HG03439 (cell line): Measurements from ENCODE around the gene PCYOX1L.
"Not testable (repeated sequence)": the region's sequence is repeated elsewhere in the genome, so short reads cannot be mapped to it uniquely, and the experiment has no call there.

Source experiments
- ATAC-seq: cut with Tn5 transposase; IDR thresholded peaks from one replicate; pipeline ENCODE4 v1.9.1; 2021; ENCODE audit warnings: mild to moderate bottlenecking, moderate library complexity; ENCODE audit not compliant: unreplicated experiment

The PCYOX1L gene

DNA sequence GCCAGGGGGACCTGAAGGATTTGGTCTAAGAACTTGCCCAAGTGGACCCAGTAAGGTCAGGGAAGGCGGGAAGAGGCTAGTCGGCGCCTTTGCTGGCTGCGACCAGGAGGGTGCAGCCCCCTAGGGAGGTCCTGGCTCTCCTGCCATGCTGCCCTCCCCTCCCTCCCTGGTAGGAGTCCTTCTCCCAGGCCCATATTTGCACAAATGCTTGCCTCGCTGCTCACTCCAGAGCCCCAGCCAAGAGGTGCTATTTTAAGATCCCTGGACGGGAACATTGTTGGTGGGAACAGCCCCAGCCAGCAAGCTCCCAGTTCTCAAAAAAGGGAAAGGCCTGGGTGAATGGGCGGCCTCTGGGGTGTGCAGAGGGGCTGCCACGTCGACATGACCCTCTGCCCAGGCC lies 25.6 kb downstream of the PCYOX1L start:
- no peak for ATAC-seq

DNA sequence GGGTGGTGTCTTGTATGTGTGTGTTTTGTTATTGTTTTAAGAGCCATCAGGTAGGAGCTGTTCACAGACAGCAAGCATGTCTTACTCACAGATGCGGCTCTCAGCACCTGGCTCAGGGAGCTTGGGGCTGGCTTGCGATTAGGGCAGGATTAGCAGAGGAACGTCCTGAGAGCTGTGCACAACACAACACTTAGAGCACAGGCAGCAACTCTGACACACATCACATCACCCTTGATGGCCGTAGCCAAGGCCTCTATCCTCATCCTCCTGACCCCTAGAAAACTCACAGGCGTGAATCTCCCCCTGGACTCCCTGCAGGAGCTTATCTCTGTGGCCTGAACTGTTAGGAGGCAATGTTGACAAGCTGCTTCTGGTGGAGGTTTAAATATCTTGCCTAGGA lies 28.3 kb downstream of the PCYOX1L start:
- no peak for ATAC-seq

DNA sequence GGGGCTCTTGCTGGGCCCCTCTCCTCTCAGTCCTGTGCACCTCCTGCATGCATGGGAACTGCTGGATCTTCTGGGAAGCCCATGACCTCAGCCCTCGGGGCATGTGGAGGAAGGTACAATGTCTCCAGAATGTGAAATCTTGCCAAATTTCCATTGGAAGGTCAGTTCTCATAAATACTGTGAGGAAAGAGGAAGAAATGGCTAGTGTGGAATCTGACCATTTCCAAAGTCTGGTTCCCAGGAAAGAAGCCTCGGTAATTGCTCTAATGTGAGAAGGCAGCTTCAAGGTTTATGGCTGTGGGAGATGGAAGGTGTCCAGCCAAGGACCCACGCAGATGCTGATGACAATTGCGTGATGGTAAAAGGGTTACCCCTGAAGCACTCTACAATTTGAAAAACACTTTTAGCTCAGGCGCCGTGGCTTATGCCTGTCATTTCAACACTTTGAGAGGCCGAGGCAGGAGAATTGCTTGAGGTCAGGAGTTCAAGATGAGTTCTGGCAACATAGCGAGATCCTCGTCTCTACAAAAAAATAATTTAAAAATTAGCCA lies 29.3 kb downstream of the PCYOX1L start:
- no peak for ATAC-seq

DNA sequence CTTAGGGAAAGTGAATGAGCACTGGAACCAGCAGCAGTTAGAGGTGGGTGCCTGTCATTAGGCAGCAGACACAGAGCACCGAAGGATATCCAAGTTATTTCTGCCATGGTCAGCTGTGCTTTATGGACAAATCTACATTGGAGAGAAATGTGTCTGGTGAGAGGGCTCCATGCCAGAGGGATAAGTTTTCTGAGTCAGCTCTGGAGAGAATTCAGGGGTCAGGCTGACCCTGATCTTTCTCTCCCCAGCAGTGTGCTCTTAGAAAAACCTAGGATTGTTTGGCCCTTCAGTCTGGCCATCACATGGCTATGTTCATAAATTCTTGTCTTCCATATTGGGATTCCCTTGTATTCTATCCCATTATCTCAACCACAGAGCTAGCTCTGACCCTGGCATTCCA lies 30.1 kb downstream of the PCYOX1L start:
- ATAC-seq, result no peak

DNA sequence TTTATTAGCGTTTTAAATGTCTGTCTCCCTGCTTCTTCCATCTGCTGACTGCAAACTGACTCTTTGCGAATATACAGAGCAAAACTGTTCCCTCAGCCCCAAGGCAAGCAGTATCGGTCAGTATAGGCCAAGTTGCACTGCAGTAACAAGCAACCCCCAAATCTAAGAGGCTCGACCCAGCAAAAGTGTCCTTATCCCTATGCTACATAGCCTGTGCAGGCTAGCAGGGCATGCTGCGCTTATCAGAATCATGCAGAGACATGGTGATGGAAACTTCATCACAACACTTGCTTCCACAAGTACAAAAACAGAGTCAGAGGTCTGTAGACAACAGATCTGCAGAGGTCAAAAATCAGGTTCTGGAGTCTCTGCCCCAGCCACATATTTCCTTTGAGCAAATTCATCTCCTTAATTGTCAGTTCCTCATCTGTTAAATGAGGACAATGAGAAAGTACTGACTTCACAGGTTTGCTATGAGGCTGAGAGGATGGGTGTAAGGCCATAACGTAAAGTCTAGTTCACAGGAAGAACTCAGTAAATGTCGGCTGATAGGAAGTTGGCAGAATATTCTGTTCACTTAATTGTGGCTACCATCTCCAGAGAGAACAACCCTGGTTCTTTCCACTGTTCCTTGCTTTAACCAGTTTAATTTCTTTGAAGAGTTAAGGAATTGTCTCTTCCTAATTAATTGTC lies 30.8 kb downstream of the PCYOX1L start:
- no peak for ATAC-seq

DNA sequence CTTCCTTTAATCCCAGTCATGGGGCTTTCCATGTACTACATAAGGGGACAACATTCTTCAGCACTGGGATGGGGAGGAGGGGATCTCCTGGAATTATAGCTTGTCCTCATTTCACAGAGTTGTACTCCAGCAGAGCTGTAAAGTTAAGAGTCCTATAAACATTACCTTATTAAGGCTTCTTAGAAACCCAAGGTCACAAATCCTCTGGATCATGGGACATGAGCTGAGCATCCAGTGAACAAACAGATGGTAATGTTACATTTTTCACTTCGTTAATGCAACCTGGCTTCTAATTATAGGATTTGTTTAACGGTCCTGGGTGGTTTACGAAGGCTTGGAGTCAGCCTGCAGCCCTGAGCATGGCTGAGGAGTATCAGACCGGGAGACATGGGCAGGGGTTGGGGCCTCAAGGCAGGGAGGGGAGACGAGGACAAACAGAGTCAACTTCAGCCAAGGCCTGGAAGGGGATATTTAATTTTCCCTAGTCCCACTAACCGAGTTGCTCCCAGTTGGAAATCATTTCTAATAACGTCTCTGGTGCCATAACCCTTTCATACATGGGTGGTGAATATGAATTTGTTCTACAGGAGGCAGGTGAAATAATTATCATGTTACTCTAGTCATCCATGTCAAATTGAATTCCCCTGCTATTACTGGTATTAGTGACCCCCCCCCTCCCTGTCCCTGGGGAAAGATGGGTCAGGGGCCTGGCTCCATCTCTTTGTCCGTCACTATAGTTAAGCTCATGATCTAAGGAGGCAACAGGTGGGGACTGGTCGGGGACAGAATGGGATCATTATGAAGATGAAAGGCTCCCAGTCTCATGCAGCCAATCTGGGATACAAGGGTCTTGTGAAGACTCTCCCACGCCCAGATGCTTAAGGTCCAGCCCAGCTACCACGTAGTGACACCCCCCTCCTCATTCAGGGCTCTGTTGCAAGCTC lies 32.0 kb downstream of the PCYOX1L start:
- ATAC-seq, result no peak

DNA sequence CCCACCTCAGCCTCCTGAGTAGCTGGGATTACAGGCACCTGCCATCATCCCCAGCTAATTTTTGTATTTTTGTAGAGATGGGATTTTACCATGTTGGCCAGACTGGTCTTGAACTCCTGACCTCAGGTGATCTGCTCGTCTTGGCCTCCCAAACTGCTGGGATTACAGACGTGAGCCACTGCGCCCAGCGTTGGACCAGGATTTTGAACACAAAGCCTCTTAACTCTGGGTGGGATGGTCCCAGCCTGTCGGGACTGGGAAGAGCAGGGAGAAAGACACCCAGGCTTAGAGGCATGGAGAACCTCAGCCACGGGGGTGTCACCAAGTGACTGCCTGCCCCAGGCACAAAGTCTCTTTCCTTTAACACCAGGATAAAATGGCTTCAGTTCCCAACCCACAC lies 33.2 kb downstream of the PCYOX1L start:
- not testable (repeated sequence) for ATAC-seq

DNA sequence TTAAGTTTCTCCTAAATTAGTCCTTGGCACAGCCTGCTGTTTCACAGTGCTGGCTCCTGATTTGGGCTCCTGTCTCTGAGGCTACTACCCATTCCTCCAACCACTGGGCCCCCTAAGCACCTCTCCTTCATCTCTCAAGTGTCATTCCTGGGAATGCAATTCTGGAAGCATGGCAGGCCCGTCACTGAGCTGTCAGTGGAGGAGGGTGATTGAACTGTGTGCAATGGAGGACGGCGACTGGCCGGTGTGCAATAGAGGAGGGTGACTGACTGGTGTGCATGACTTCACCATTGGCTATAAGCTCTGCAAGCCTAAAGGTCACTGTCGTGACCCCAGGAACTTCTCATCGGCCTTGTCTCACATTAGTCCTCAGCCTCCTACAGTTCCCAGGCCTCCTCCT lies 33.7 kb downstream of the PCYOX1L start:
- no peak for ATAC-seq

DNA sequence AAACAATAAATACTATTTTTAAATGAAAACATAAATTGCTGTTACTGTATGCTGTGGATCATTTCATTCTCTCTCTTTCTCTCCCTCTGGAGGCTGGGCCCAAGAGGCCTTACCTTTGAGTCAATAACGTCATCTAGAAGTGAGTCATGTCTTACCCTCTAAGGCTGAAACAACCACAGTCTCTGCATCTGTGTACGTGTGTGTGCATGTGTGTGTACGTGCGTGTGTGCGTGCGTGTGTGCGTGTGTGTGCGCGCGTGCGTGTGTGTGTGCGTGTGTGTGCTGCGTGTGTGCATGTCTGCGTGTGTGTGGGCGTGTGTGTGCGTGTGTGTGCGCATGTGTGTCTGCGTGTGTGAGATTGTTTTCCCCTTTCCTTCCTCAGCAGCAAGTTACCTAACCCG lies 34.9 kb downstream of the PCYOX1L start:
- no peak for ATAC-seq

DNA sequence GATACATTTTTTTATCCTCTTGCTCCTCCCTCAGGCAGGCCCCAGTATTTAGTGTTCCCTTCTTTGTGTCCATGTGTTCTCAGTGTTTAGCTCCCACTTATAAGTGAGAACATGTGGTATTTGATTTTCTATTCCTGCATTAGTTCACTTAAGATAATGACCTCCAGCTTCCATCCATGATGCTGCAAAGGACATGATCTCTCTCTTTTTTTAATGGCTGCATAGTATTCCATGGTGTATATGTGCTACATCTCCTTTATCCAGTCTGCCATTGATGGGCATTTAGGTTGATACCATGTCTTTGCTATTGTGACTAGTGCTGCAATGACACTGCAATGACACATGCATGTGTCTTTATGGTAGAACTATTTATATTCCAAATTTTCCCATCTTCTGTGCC lies 37.1 kb downstream of the PCYOX1L start:
- not testable (repeated sequence) for ATAC-seq

DNA sequence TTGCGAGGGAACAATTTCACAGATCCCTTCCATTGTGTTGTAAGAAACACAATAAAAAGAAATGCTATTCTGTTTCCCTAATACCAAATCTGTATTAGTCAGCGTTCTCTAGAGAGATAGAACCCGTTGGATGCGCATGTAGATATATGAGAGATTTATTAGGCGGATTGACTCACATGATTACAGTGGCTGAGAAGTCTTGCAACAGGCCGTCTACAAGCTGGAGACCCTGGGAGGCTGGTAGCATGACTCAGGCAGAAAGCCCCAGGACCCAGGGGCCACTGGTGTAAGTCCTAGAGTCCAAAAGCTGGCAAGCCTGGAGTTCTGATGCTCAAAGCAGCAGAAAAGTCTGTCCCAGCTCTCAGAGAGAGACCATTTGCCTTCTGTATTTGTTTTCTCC lies 39.7 kb downstream of the PCYOX1L start:
- no peak for ATAC-seq

DNA sequence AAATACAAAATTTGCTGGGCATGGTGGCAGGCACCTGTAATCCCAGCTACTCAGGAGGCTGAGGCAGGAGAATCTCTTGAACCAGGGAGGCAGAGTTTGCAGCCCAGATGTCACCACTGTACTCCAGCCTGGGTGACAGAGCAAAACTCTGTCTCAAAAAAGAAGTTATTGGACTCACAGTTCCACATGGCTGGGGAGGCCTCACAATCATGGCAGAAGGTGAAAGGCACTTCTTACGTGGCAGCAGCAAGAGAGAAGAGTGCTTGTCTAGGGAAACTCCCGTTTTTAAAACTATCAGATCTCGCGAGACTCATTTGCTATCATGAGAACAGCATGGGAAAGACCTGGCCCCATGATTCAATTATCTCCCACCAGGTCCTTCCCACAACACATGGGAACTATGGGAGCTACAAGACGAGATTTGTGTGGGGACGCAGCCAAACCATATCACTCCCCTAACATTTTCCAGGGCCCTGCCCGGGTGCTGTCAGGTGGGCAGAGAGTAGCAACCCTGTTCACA lies 41.0 kb downstream of the PCYOX1L start:
- ATAC-seq, result not testable (repeated sequence)

DNA sequence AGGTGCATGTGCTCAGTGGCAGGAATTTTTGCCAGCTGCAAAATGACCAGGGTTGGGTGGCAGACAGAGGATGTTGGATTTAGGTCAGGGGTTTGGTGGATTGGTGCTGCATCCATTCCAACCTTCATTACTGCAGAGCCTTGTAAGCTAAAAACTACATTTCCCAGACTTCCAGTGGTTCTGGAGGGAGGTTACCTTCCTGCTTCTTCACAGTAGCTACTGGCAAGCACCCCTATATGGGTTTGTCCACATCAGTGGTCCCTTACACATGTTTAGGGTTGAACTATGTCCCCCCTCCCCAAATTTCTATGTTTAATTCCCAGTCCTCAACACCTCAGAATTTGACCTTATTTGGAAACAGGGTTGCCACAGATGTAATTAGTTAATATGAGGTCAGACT lies 41.9 kb downstream of the PCYOX1L start:
- no peak for ATAC-seq

DNA sequence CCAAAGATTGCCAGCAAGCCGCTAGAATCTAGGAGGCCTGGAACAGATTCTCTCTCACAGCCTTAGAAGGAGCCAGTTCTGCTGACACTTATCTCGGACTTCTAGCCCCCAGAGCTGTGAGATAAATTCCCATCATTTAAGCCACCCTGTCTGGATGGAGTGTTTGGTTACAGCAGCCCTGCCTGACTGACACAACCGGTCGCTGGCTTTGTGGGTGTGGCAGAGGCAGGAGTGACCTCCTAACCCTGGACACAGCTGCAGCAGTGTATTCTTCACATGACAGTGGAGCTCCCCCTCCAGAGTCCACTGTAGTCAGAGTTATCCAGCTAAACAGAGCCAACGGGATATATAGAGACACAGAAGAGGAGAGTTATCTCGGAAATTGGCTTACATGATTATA lies 42.5 kb downstream of the PCYOX1L start:
- no peak for ATAC-seq

DNA sequence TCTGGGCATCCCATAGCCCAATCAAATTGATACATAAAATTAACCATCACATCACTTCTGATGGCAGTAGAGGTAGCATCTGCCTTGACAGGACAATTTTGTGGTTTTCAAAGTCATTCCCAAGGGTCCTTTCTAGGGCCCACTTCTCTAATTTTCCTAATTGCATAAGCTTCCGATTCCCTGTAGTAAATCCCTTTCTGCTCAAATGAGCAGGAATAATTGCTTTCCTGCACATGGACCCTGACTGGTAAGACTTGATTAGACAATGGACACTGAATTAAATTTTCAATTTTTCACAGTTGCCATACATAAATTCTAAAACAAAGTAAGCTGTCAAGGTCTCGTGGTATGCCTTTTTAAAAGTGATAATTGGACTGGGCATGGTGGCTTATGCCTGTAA lies 43.2 kb downstream of the PCYOX1L start:
- no peak for ATAC-seq

DNA sequence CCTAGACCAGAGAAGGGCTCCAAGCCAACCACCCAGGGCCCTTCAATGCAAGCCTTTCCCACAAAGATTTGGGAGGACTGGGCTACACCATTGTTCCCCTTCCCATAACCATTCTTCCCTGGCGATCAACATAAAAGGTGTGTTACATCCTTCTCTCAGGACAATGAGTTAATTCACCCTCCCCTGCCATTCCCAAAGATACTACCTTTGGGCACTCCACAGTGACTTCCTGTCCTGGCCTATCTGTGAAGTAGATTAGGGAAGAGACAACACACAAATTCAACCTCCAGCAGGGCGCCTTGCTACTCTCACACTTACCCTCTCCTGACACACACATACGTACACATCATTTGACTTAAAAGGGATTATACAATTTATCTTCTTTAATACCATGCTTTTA lies 44.4 kb downstream of the PCYOX1L start:
- ATAC-seq, result no peak

DNA sequence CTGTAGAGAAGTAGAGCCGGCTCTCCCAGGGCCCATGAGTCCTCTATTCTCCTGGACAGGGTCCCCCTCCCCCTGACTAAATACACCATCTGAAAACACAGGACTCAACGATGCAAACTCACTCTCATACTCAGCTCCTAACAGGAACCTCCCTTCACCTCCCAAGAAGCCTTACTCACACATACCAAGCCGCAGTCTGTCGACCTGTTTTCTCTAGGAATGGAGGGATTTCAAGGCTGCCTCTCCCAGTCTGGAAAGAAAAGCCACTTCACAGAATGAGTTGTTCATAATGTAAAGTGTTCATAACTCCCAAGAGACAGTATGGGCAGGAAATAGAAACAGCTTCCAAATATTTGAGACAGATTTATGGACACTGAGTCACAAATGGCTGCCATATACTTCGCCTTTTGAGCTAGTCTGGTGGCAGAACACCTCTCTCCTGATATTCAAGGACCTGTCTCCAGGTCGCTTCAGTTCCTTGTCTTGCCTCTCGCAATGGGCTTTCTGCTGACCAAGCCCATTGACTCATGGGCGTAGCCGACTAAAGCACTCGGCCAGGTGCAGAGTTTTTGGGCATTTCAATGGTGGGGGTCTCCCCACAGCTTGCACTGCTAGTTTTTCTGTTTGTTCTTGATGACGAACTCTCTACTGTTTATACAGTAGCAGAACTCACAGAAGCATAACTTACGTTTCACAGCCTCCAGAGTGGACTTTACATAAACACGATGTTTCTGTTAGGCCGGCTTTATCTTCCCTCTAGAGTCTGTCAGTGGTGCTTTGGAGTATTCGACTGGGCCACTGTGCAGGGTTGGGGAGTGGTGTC lies 46.3 kb downstream of the PCYOX1L start:
- ATAC-seq, result no peak

DNA sequence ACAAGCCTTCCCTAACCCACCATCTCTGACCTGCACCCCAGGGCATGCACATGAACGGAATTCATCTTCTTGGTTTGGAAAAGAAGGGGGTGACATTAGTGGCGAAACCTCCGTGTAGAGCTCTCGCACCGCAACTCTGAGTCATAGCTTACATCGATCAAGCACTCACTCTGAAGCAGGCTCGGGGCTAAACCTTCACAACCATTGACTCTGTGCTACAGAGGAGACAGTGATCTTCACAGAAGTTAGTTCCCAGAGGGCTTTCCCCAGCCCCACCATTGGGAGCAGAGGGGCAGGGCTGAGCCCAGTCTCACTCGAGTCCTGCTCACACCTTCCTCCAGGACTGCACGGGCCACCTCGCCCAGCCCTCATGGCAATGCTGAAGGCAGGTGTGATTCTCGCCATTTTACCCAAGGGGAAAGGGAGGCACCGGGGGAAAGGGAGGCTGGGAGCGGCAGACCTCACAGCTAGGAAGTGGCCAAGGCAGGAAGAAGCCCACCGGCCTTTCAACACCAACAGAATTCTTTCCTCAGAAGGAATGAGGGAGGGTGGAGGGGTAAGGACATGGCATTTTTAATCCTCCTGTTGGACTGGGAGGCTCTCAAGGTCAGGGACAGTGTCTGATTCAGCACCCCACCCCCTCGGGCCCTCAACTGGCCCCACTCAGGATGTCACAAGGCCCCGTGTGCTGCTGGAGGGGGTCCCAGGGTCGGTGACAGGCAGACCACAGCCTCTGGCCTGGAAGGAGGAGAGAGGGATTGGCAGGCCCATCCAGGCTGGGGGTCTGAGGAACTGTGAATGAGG lies 47.1 kb downstream of the PCYOX1L start:
- no peak for ATAC-seq

DNA sequence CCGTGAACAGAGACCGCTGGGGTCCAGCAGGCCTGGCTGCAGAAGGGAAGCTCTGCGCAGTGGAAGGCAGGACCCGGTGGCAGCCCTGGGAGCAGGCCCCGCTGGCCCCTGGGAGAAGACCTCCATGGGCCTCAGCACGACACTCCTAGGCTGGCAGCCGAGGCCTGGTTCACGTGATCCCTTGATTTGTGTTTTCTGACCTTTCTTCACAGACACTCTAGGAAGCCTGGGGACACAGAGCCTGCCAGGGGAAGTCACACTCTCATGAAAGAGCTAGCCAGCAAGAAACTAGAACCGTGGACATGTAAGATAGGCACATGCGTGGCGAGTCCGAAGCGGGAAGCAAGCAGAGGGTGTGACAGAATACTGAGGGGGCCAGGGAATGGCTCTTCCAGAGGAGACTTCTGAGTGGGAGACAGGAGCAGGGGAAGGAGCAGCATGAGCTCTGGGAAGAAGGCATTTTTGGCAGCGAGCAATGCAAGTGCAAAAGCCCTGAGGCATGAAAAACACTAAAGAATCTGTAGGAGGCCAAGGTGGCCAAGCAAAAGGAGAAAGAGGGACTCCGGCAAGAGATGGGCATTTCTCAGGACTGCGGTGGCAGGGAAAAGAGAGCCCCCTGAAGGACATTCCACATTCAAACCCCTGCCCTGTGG lies 47.8 kb downstream of the PCYOX1L start:
- no peak for ATAC-seq
